SJCRH30 (cell line): ENCODE results near the gene SETX. TPM values are rescaled to one million over a fixed set of nuclear protein-coding genes. Genes with fewer than 3 reads are reported as not detected.
A peak's percentile ranks its signal among the peaks of the same experiment; 100 is the strongest.

Experiments
- DNase-seq, 2 experiments: peaks; one replicate each; pipeline ENCODE4 v3.0.0-alpha.2; 2015 to 2020
- H3K27ac ChIP-seq: fragments of 250-450 bp; sonication (Bioruptor Pico); 2 replicates; pipeline ENCODE4 v1.5.1; 2020; ENCODE audit warnings: mild to moderate bottlenecking, moderate library complexity
- H3K27me3 ChIP-seq: fragments of 250-450 bp; sonication (Bioruptor Pico); 2 replicates; pipeline ENCODE4 v1.5.1; 2020; ENCODE audit warnings: mild to moderate bottlenecking, moderate library complexity
- H3K36me3 ChIP-seq: fragments of 250-450 bp; sonication (Bioruptor Pico); 2 replicates; pipeline ENCODE4 v1.5.1; 2020; ENCODE audit warnings: mild to moderate bottlenecking, moderate library complexity
- H3K4me1 ChIP-seq: fragments of 250-450 bp; sonication (Bioruptor Pico); 2 replicates; pipeline ENCODE4 v1.5.1; 2020; ENCODE audit warnings: mild to moderate bottlenecking, moderate library complexity
- H3K4me3 ChIP-seq: fragments of 250-450 bp; sonication (Bioruptor Pico); 2 replicates; pipeline ENCODE4 v1.5.1; 2020; ENCODE audit warnings: mild to moderate bottlenecking, moderate library complexity
- H3K9me3 ChIP-seq: fragments of 250-450 bp; sonication (Bioruptor Pico); replicated peaks from 2 replicates; pipeline ENCODE4 v1.5.1; 2020; ENCODE audit warnings: mild to moderate bottlenecking, moderate library complexity
- total RNA-seq: library from RNA; depleted of rRNA; stranded (reverse); fragments of >200 nt; shearing (Covaris generic); gene quantifications from 2 replicates; pipeline ENCODE4 v1.2.3, GENCODE V29; 2014

SETX gene
- total RNA-seq, 1 experiment from 2014 or later, result 51.7 TPM

- no peaks in the 10 kb centered on the region; the same call in 1 of the 2 replicates for H3K4me1 ChIP-seq
These were observed 110.0 kb downstream of the SETX start for GRCh38 chr9:132244582-132245455.

GRCh38 chr9:132243156-132244074 lies 111.4 kb downstream of the SETX start:
- Histone ChIP-seq H3K36me3 (no peaks in the 10 kb centered on the region), H3K27ac (no peak overlapping the region), H3K9me3 (no peaks in the 10 kb centered on the region), H3K4me1 (no peaks in the 10 kb centered on the region; the same call in 1 of the 2 replicates), H3K27me3 (peaks cover 49% of the 10 kb centered on the region), H3K4me3 (no peak overlapping the region)
- no peak for DNase-seq

More at GRCh38 chr9:132244582-132245455, 110.0 kb downstream of the SETX start:
- no peak overlapping the region for H3K4me3 ChIP-seq
- H3K27me3 ChIP-seq, result peaks cover 49% of the 10 kb centered on the region
- H3K9me3 ChIP-seq, result no peaks in the 10 kb centered on the region
- no peak for DNase-seq
- H3K36me3 ChIP-seq, result no peaks in the 10 kb centered on the region
- H3K27ac ChIP-seq, result no peak overlapping the region

GRCh38 chr9:132242621-132243155 lies 112.1 kb downstream of the SETX start:
- no peak overlapping the region for H3K27ac ChIP-seq
- no peaks in the 10 kb centered on the region for H3K36me3 ChIP-seq
- peak in 1 of 2 experiments; percentile 24 for DNase-seq
- peaks cover 49% of the 10 kb centered on the region for H3K27me3 ChIP-seq
- H3K4me1 ChIP-seq, result no peaks in the 10 kb centered on the region; the same call in 1 of the 2 replicates
- peak overlapping the region; percentile 42 for H3K4me3 ChIP-seq
- no peaks in the 10 kb centered on the region for H3K9me3 ChIP-seq

GRCh38 chr9:132241840-132242620 lies 112.8 kb downstream of the SETX start:
- Histone ChIP-seq H3K4me3 (peak overlapping the region; percentile 42), H3K27me3 (peaks cover 49% of the 10 kb centered on the region), H3K27ac (no peak overlapping the region), H3K9me3 (no peaks in the 10 kb centered on the region), H3K36me3 (no peaks in the 10 kb centered on the region), H3K4me1 (no peaks in the 10 kb centered on the region; the same call in 1 of the 2 replicates)
- peak in 1 of 2 experiments; percentile 27 for DNase-seq

- Histone ChIP-seq H3K4me3 (peak overlapping the region; percentile 42), H3K27ac (no peak overlapping the region), H3K36me3 (no peaks in the 10 kb centered on the region), H3K27me3 (peaks cover 49% of the 10 kb centered on the region), H3K9me3 (no peaks in the 10 kb centered on the region), H3K4me1 (no peaks in the 10 kb centered on the region; the same call in 1 of the 2 replicates)
- no peak for DNase-seq
These were observed 113.3 kb downstream of the SETX start for GRCh38 chr9:132241483-132241839.

GRCh38 chr9:132240841-132241482 lies 113.8 kb downstream of the SETX start:
- Histone ChIP-seq H3K36me3 (no peaks in the 10 kb centered on the region), H3K27me3 (peaks cover 44% of the 10 kb centered on the region), H3K27ac (no peak overlapping the region), H3K4me1 (no peaks in the 10 kb centered on the region; the same call in 1 of the 2 replicates), H3K4me3 (peak overlapping the region; percentile 42), H3K9me3 (no peaks in the 10 kb centered on the region)
- peak; percentile 81 to 88 for DNase-seq

- Histone ChIP-seq H3K27ac (no peak overlapping the region), H3K9me3 (no peaks in the 10 kb centered on the region), H3K36me3 (no peaks in the 10 kb centered on the region), H3K27me3 (peaks cover 42% of the 10 kb centered on the region), H3K4me3 (no peak overlapping the region), H3K4me1 (no peaks in the 10 kb centered on the region; the same call in 1 of the 2 replicates)
- no peak for DNase-seq
These were observed 114.6 kb downstream of the SETX start for GRCh38 chr9:132239999-132240840.

- Histone ChIP-seq H3K4me1 (no peaks in the 10 kb centered on the region; the same call in 1 of the 2 replicates), H3K27ac (no peak overlapping the region), H3K36me3 (no peaks in the 10 kb centered on the region), H3K27me3 (peaks cover 42% of the 10 kb centered on the region), H3K9me3 (no peaks in the 10 kb centered on the region), H3K4me3 (no peak overlapping the region)
- no peak for DNase-seq
These were observed 115.3 kb downstream of the SETX start for GRCh38 chr9:132239518-132239917.

GRCh38 chr9:132238992-132239391 lies 115.8 kb downstream of the SETX start:
- H3K9me3 ChIP-seq, result no peaks in the 10 kb centered on the region
- no peak overlapping the region for H3K4me3 ChIP-seq
- H3K4me1 ChIP-seq, result no peaks in the 10 kb centered on the region; the same call in 1 of the 2 replicates
- H3K27me3 ChIP-seq, result peaks cover 43% of the 10 kb centered on the region
- H3K36me3 ChIP-seq, result no peaks in the 10 kb centered on the region
- H3K27ac ChIP-seq, result no peak overlapping the region
- no peak for DNase-seq

- H3K27ac ChIP-seq, result no peak overlapping the region
- H3K27me3 ChIP-seq, result peaks cover 39% of the 10 kb centered on the region
- no peaks in the 10 kb centered on the region; the same call in 1 of the 2 replicates for H3K4me1 ChIP-seq
- DNase-seq, result no peak
- H3K36me3 ChIP-seq, result no peaks in the 10 kb centered on the region
- no peaks in the 10 kb centered on the region for H3K9me3 ChIP-seq
- H3K4me3 ChIP-seq, result no peak overlapping the region
These were observed 116.5 kb downstream of the SETX start for GRCh38 chr9:132238026-132238972.

GRCh38 chr9:132237481-132237880 lies 117.3 kb downstream of the SETX start:
- no peaks in the 10 kb centered on the region; the same call in 1 of the 2 replicates for H3K4me1 ChIP-seq
- no peaks in the 10 kb centered on the region for H3K9me3 ChIP-seq
- no peak overlapping the region for H3K27ac ChIP-seq
- no peak for DNase-seq
- peaks cover 39% of the 10 kb centered on the region for H3K27me3 ChIP-seq
- H3K36me3 ChIP-seq, result no peaks in the 10 kb centered on the region
- no peak overlapping the region for H3K4me3 ChIP-seq
